GM12864 (cell line): ENCODE measurements around the gene DHRS7.
A peak's percentile ranks its signal among the peaks of the same experiment; 100 is the strongest.
"Not testable (repeated sequence)": the region's sequence is repeated elsewhere in the genome, so short reads cannot be mapped to it uniquely, and the experiment has no call there.

ENCODE experiments used
- DNase-seq: peaks from one replicate; pipeline ENCODE4 v3.0.0-alpha.2; 2011; ENCODE audit warnings: low read depth
- H3K4me3 ChIP-seq: 2 replicates; pipeline ENCODE4 v1.5.1; 2011; ENCODE audit warnings: mild to moderate bottlenecking, low read depth, low read length, control low read depth
- CTCF ChIP-seq: IDR thresholded peaks from 2 replicates; pipeline ENCODE4 v1.5.1; 2011; ENCODE audit warnings: low read depth, mild to moderate bottlenecking, moderate library complexity, low read length, control low read depth, inconsistent platforms; ENCODE audit errors: missing control alignments

The DHRS7 gene

GRCh38 chr14:60107477-60107876 lies 57.7 kb downstream of the DHRS7 start:
- DNase-seq: no peak
- no peak overlapping the region for H3K4me3 ChIP-seq
- no peak for TF ChIP-seq CTCF

- no peak overlapping the region for H3K4me3 ChIP-seq
- TF ChIP-seq CTCF: no peak
- no peak for DNase-seq
Measured at GRCh38 chr14:60106339-60106738, 58.9 kb downstream of the DHRS7 start.

GRCh38 chr14:60102389-60102788 lies 62.8 kb downstream of the DHRS7 start:
- no peak overlapping the region for H3K4me3 ChIP-seq
- no peak for TF ChIP-seq CTCF
- DNase-seq: no peak

GRCh38 chr14:60101786-60102185 lies 63.4 kb downstream of the DHRS7 start:
- H3K4me3 ChIP-seq: no peak overlapping the region
- DNase-seq: no peak
- no peak for TF ChIP-seq CTCF

GRCh38 chr14:60099855-60100254 lies 65.3 kb downstream of the DHRS7 start:
- DNase-seq, H3K4me3 ChIP-seq: not testable (repeated sequence)

GRCh38 chr14:60097974-60098373 lies 67.2 kb downstream of the DHRS7 start:
- no peak for DNase-seq
- no peak for TF ChIP-seq CTCF
- H3K4me3 ChIP-seq: no peak overlapping the region

GRCh38 chr14:60095781-60096450 lies 69.3 kb downstream of the DHRS7 start:
- TF ChIP-seq CTCF: no peak
- DNase-seq: no peak
- no peak overlapping the region for H3K4me3 ChIP-seq

GRCh38 chr14:60095231-60095630 lies 70.0 kb downstream of the DHRS7 start:
- no peak for TF ChIP-seq CTCF
- H3K4me3 ChIP-seq: peak overlapping the region; percentile 3; the same call in 1 of the 2 replicates
- DNase-seq: no peak
